Measurements from ENCODE around the gene SMAD9. TPM values are rescaled to one million over a fixed set of nuclear protein-coding genes. Genes with fewer than 3 reads are reported as not detected.

SMAD9 gene
- total and polyA plus RNA-seq, 7 experiments from 2014 or later = 0.02 to 0.05 TPM; not detected in 5

GRCh38 chr13:36950330-36950729, 30.3 kb upstream of the SMAD9 start:
- H3K36me3 Mint-ChIP-seq = peaks cover 11 to 60% (median 48%) of the 10 kb centered on the region in 5 donors
- ChIA-PET POLR2A (no interaction called here), CTCF (no interaction called here)
- no peak overlapping the region for H3K4me3 Mint-ChIP-seq
- DNase-seq = no peak
- peaks cover 0 to 4% (median 0%) of the 10 kb centered on the region in 7 donors for H3K4me1 Mint-ChIP-seq
- peak overlapping the region in 1 of 9 donors; percentile 38 for H3K27ac Mint-ChIP-seq
- H3K27me3 Mint-ChIP-seq = no peaks in the 10 kb centered on the region
- intact Hi-C loops (cut with micrococcal nuclease) = no loop called here
- peaks cover 0 to 6% (median 3%) of the 10 kb centered on the region in 11 donors for H3K9me3 Mint-ChIP-seq
- no peak overlapping the region for H3K27ac ChIP-seq (ENCODE audit: low read depth, low read length)
- ATAC-seq = no peak
- no peaks in the 10 kb centered on the region for H3K4me1 ChIP-seq (ENCODE audit: control insufficient read depth in 2 of 2, insufficient read depth in 2 of 2, low read length in 2 of 2)
- peaks cover 3 to 17% (median 12%) of the 10 kb centered on the region in 3 experiments for H3K36me3 ChIP-seq (ENCODE audit: control insufficient read depth in 2 of 3, insufficient read depth in 3 of 3, low read length in 3 of 3)
- H3K4me3 ChIP-seq (ENCODE audit: low read length) = no peak overlapping the region
- no peaks in the 10 kb centered on the region for H3K27me3 ChIP-seq (ENCODE audit: control insufficient read depth in 2 of 2, insufficient read depth in 2 of 2, low read length in 2 of 2)
- H3K9me3 ChIP-seq (ENCODE audit: control insufficient read depth in 2 of 3, low read length in 3 of 3) = no peaks in the 10 kb centered on the region

- DNase-seq (no peak), ATAC-seq (no peak)
- Histone ChIP-seq H3K27me3 (ENCODE audit: control insufficient read depth in 2 of 2, insufficient read depth in 2 of 2, low read length in 2 of 2) (no peaks in the 10 kb centered on the region), H3K27ac (ENCODE audit: low read depth, low read length) (no peak overlapping the region), H3K36me3 (ENCODE audit: control insufficient read depth in 2 of 3, insufficient read depth in 3 of 3, low read length in 3 of 3) (no peaks in the 10 kb centered on the region), H3K4me3 (ENCODE audit: low read length) (no peak overlapping the region), H3K9me3 (ENCODE audit: control insufficient read depth in 2 of 3, low read length in 3 of 3) (peaks cover 0 to 3% (median 0%) of the 10 kb centered on the region in 3 experiments), H3K4me1 (ENCODE audit: control insufficient read depth in 2 of 2, insufficient read depth in 2 of 2, low read length in 2 of 2) (no peaks in the 10 kb centered on the region)
- CTCF ChIA-PET = no interaction called here
- Mint-ChIP-seq H3K9me3 (peaks cover 0 to 44% (median 15%) of the 10 kb centered on the region in 11 donors), H3K4me3 (no peak overlapping the region), H3K27me3 (peaks cover 0 to 13% (median 3%) of the 10 kb centered on the region in 5 donors), H3K36me3 (peaks cover 3 to 29% (median 25%) of the 10 kb centered on the region in 5 donors), H3K4me1 (no peaks in the 10 kb centered on the region), H3K27ac (no peak overlapping the region)
- intact Hi-C loops (cut with micrococcal nuclease) = no loop called here
- POLR2A ChIA-PET = no interaction called here
Observed at GRCh38 chr13:36945078-36945477, 25.0 kb upstream of the SMAD9 start.

- Histone ChIP-seq H3K27me3 (ENCODE audit: control insufficient read depth in 2 of 2, insufficient read depth in 2 of 2, low read length in 2 of 2) (peaks cover 0 to 3% of the 10 kb centered on the region in 2 donors), H3K9me3 (ENCODE audit: control insufficient read depth in 2 of 3, low read length in 3 of 3) (no peaks in the 10 kb centered on the region), H3K36me3 (ENCODE audit: control insufficient read depth in 2 of 3, insufficient read depth in 3 of 3, low read length in 3 of 3) (no peaks in the 10 kb centered on the region), H3K27ac (ENCODE audit: low read depth, low read length) (no peak overlapping the region), H3K4me3 (ENCODE audit: low read length) (no peak overlapping the region), H3K4me1 (ENCODE audit: control insufficient read depth in 2 of 2, insufficient read depth in 2 of 2, low read length in 2 of 2) (no peaks in the 10 kb centered on the region)
- no peak for ATAC-seq
- POLR2A ChIA-PET = no interaction called here
- Mint-ChIP-seq H3K9me3 (peaks cover 0 to 3% (median 0%) of the 10 kb centered on the region in 11 donors), H3K36me3 (no peaks in the 10 kb centered on the region), H3K4me3 (no peak overlapping the region), H3K27me3 (peaks cover 35 to 53% (median 40%) of the 10 kb centered on the region in 5 donors), H3K27ac (no peak overlapping the region), H3K4me1 (peaks cover 0 to 6% (median 1%) of the 10 kb centered on the region in 7 donors)
- DNase-seq = no peak
- CTCF ChIA-PET = no interaction called here
- intact Hi-C loops (cut with micrococcal nuclease) = no loop called here
Observed at GRCh38 chr13:36925603-36926002, 5.6 kb upstream of the SMAD9 start.

GRCh38 chr13:36924001-36924400, 4.0 kb upstream of the SMAD9 start:
- Histone ChIP-seq H3K27me3 (ENCODE audit: control insufficient read depth in 2 of 2, insufficient read depth in 2 of 2, low read length in 2 of 2) (peaks cover 0 to 3% of the 10 kb centered on the region in 2 donors), H3K9me3 (ENCODE audit: control insufficient read depth in 2 of 3, low read length in 3 of 3) (no peaks in the 10 kb centered on the region), H3K27ac (ENCODE audit: low read depth, low read length) (no peak overlapping the region), H3K4me1 (ENCODE audit: control insufficient read depth in 2 of 2, insufficient read depth in 2 of 2, low read length in 2 of 2) (peaks cover 0 to 3% of the 10 kb centered on the region in 2 donors), H3K36me3 (ENCODE audit: control insufficient read depth in 2 of 3, insufficient read depth in 3 of 3, low read length in 3 of 3) (no peaks in the 10 kb centered on the region), H3K4me3 (ENCODE audit: low read length) (no peak overlapping the region)
- H3K36me3 Mint-ChIP-seq = no peaks in the 10 kb centered on the region
- ChIA-PET POLR2A (no interaction called here), CTCF (no interaction called here)
- peaks cover 0 to 12% (median 4%) of the 10 kb centered on the region in 7 donors for H3K4me1 Mint-ChIP-seq
- H3K27me3 Mint-ChIP-seq = peaks cover 40 to 57% (median 46%) of the 10 kb centered on the region in 5 donors
- DNase-seq = no peak
- no peak overlapping the region for H3K27ac Mint-ChIP-seq
- no peak for ATAC-seq
- H3K9me3 Mint-ChIP-seq = peaks cover 0 to 1% (median 0%) of the 10 kb centered on the region in 11 donors
- intact Hi-C loops (cut with micrococcal nuclease) = no loop called here
- H3K4me3 Mint-ChIP-seq = no peak overlapping the region

GRCh38 chr13:36921631-36922301, 1.7 kb upstream of the SMAD9 start:
- no peak for DNase-seq
- ATAC-seq = no peak
- Mint-ChIP-seq H3K36me3 (no peaks in the 10 kb centered on the region), H3K27ac (no peak overlapping the region), H3K4me3 (no peak overlapping the region), H3K27me3 (peaks cover 53 to 74% (median 63%) of the 10 kb centered on the region in 5 donors), H3K4me1 (peaks cover 0 to 17% (median 8%) of the 10 kb centered on the region in 7 donors), H3K9me3 (no peaks in the 10 kb centered on the region)
- intact Hi-C loops (cut with micrococcal nuclease) = no loop called here
- H3K4me1 ChIP-seq (ENCODE audit: control insufficient read depth in 2 of 2, insufficient read depth in 2 of 2, low read length in 2 of 2) = peaks cover 0 to 3% of the 10 kb centered on the region in 2 donors
- H3K27me3 ChIP-seq (ENCODE audit: control insufficient read depth in 2 of 2, insufficient read depth in 2 of 2, low read length in 2 of 2) = peaks cover 3 to 6% of the 10 kb centered on the region in 2 donors
- H3K36me3 ChIP-seq (ENCODE audit: control insufficient read depth in 2 of 3, insufficient read depth in 3 of 3, low read length in 3 of 3) = no peaks in the 10 kb centered on the region
- no peaks in the 10 kb centered on the region for H3K9me3 ChIP-seq (ENCODE audit: control insufficient read depth in 2 of 3, low read length in 3 of 3)
- no peak overlapping the region for H3K4me3 ChIP-seq (ENCODE audit: low read length)
- ChIA-PET CTCF (no interaction called here), POLR2A (no interaction called here)
- H3K27ac ChIP-seq (ENCODE audit: low read depth, low read length) = no peak overlapping the region

GRCh38 chr13:36920616-36921185, 663 bp upstream of the SMAD9 start:
- H3K36me3 Mint-ChIP-seq = no peaks in the 10 kb centered on the region
- Histone ChIP-seq H3K9me3 (ENCODE audit: control insufficient read depth in 2 of 3, low read length in 3 of 3) (no peaks in the 10 kb centered on the region), H3K36me3 (ENCODE audit: control insufficient read depth in 2 of 3, insufficient read depth in 3 of 3, low read length in 3 of 3) (no peaks in the 10 kb centered on the region), H3K27me3 (ENCODE audit: control insufficient read depth in 2 of 2, insufficient read depth in 2 of 2, low read length in 2 of 2) (peaks cover 3 to 6% of the 10 kb centered on the region in 2 donors), H3K4me1 (ENCODE audit: control insufficient read depth in 2 of 2, insufficient read depth in 2 of 2, low read length in 2 of 2) (peaks cover 0 to 3% of the 10 kb centered on the region in 2 donors), H3K27ac (ENCODE audit: low read depth, low read length) (no peak overlapping the region), H3K4me3 (ENCODE audit: low read length) (no peak overlapping the region)
- H3K27ac Mint-ChIP-seq = no peak overlapping the region
- intact Hi-C loops (cut with micrococcal nuclease) = no loop called here
- peaks cover 0 to 17% (median 8%) of the 10 kb centered on the region in 7 donors for H3K4me1 Mint-ChIP-seq
- POLR2A ChIA-PET = no interaction called here
- H3K9me3 Mint-ChIP-seq = no peaks in the 10 kb centered on the region
- CTCF ChIA-PET = no interaction called here
- H3K4me3 Mint-ChIP-seq = peak overlapping the region; percentile 58 to 83 (median 70)
- DNase-seq (no peak), ATAC-seq (no peak)
- H3K27me3 Mint-ChIP-seq = peaks cover 59 to 79% (median 71%) of the 10 kb centered on the region in 5 donors

All from naive thymus-derived CD4-positive, alpha-beta T cell (primary cell).